ENCODE results near the gene GSN.

Gene GSN

DNA sequence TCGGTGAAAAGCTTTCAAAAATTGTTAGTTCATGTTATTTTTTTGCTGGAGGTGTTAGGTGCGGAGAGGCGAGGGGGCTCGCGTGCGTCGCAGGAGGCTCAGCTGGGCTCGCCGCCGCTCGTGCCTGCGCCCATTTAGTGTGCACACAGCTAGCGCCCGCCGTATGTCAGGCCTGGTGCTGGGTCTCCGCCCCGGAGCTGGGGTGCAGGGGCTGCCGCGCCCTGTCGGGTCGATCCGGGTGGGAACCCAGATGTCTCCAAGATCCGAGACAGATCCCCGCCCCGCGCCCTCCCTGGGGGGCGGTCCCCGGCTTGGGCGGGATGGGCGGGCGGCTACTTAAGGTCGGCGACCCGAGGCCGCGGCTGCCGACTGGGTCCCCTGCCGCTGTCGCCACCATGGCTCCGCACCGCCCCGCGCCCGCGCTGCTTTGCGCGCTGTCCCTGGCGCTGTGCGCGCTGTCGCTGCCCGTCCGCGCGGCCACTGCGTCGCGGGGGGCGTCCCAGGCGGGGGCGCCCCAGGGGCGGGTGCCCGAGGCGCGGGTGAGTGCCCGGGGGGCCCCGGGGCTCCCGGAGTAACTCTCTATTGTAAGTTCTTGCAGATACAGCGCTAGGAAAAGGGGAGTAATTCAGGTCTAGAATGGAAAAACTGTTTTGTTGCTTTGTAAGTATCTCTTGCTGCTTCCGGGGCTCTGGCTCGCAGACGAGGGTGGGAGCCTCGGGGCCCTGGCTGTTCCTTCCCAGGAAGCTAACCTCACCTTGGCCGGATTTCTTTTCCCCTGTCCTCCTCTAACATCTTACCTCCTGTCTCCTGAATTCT is 31.7 kb downstream of the GSN start:
- Mint-ChIP-seq H3K36me3 (no peaks in the 10 kb centered on the region), H3K4me3 (peak overlapping the region; percentile 67), H3K9me3 (no peaks in the 10 kb centered on the region), H3K27me3 (peaks cover 8% of the 10 kb centered on the region), H3K27ac (no peak overlapping the region), H3K4me1 (peaks cover 20% of the 10 kb centered on the region)

GRCh38 chr9:121300283-121301119 is 32.5 kb downstream of the GSN start:
- Mint-ChIP-seq H3K9me3 (no peaks in the 10 kb centered on the region), H3K27ac (no peak overlapping the region), H3K27me3 (peaks cover 8% of the 10 kb centered on the region), H3K4me3 (peak overlapping the region; percentile 67), H3K36me3 (no peaks in the 10 kb centered on the region), H3K4me1 (peaks cover 20% of the 10 kb centered on the region)

DNA sequence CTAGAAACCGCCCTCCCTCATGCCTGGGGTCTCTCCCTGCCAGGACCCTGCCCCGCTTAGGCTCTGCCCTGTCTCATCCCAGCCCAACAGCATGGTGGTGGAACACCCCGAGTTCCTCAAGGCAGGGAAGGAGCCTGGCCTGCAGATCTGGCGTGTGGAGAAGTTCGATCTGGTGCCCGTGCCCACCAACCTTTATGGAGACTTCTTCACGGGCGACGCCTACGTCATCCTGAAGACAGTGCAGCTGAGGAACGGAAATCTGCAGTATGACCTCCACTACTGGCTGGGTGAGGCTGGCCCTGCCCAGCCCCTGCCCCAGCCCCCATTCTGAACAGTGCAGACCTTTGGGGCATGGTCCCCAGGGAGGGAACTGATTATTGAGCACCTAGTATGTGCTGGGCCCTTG is 33.9 kb downstream of the GSN start:
- no peak overlapping the region for H3K27ac Mint-ChIP-seq
- H3K36me3 Mint-ChIP-seq: no peaks in the 10 kb centered on the region
- H3K4me3 Mint-ChIP-seq: no peak overlapping the region
- H3K4me1 Mint-ChIP-seq: peaks cover 20% of the 10 kb centered on the region
- no peaks in the 10 kb centered on the region for H3K9me3 Mint-ChIP-seq
- peaks cover 8% of the 10 kb centered on the region for H3K27me3 Mint-ChIP-seq

GRCh38 chr9:121302341-121302740 is 34.4 kb downstream of the GSN start:
- no peaks in the 10 kb centered on the region for H3K36me3 Mint-ChIP-seq
- no peaks in the 10 kb centered on the region for H3K9me3 Mint-ChIP-seq
- peaks cover 8% of the 10 kb centered on the region for H3K27me3 Mint-ChIP-seq
- no peak overlapping the region for H3K4me3 Mint-ChIP-seq
- H3K4me1 Mint-ChIP-seq: peaks cover 20% of the 10 kb centered on the region
- no peak overlapping the region for H3K27ac Mint-ChIP-seq

DNA sequence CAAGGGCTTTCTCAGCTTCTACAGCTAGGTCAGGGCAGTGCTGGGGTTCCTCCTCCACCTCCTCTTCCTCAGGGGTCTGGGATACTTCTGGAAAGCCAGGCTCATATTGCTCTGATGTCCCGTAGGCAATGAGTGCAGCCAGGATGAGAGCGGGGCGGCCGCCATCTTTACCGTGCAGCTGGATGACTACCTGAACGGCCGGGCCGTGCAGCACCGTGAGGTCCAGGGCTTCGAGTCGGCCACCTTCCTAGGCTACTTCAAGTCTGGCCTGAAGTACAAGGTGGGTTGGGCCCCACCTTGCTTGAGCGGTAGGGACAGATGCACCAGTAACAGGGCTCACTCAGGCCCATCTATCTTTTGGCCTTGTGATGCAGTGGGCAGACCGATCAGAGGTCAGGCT is 34.8 kb downstream of the GSN start:
- peaks cover 20% of the 10 kb centered on the region for H3K4me1 Mint-ChIP-seq
- no peak overlapping the region for H3K4me3 Mint-ChIP-seq
- no peak overlapping the region for H3K27ac Mint-ChIP-seq
- H3K27me3 Mint-ChIP-seq: peaks cover 8% of the 10 kb centered on the region
- H3K9me3 Mint-ChIP-seq: no peaks in the 10 kb centered on the region
- no peaks in the 10 kb centered on the region for H3K36me3 Mint-ChIP-seq

GRCh38 chr9:121303456-121304451 is 35.8 kb downstream of the GSN start:
- Mint-ChIP-seq H3K27ac (no peak overlapping the region), H3K9me3 (no peaks in the 10 kb centered on the region), H3K27me3 (peaks cover 6% of the 10 kb centered on the region), H3K4me3 (no peak overlapping the region), H3K4me1 (peaks cover 15% of the 10 kb centered on the region), H3K36me3 (no peaks in the 10 kb centered on the region)

- no peak overlapping the region for H3K27ac Mint-ChIP-seq
- peaks cover 9% of the 10 kb centered on the region for H3K4me1 Mint-ChIP-seq
- H3K4me3 Mint-ChIP-seq: no peak overlapping the region
- peaks cover 5% of the 10 kb centered on the region for H3K27me3 Mint-ChIP-seq
- no peaks in the 10 kb centered on the region for H3K9me3 Mint-ChIP-seq
- H3K36me3 Mint-ChIP-seq: no peaks in the 10 kb centered on the region
Observed at GRCh38 chr9:121304707-121305106, 36.7 kb downstream of the GSN start.

DNA sequence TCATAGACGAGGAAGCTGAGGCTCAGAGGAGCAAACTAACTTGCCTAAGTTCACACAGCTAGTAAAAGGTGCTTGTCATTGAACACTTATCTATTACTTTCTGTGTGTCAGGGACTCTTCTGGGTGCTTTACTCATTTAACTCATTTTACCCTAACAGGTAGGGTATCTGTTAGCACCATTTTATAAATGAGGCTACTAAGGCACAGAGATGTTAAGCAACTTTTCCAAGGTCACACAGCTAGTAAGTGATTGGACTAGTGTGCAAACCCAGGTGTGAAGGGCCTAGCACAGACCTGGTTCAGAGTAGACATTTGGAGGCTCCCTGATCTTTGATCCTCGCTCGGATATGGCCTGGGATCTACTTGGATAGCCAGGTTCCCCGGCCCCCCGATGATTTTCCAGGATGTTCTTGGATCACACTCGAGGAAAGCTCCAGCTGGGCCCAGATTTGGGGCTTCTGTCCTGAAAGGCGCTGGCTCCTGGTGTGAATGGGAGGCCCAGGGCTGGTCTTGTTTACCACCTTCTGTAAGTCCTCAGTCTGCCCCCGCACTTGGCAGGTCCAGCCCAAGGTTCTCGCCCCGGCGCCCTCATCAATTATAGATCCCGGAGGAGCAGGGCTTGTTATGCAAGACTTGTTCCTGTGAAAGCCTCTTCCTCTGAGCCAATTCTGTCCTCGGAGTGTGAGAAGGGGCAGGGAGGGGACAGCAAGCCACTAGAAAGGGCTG is 37.5 kb downstream of the GSN start:
- H3K9me3 Mint-ChIP-seq: no peaks in the 10 kb centered on the region
- no peaks in the 10 kb centered on the region for H3K36me3 Mint-ChIP-seq
- no peaks in the 10 kb centered on the region for H3K27me3 Mint-ChIP-seq
- no peak overlapping the region for H3K27ac Mint-ChIP-seq
- H3K4me1 Mint-ChIP-seq: peaks cover 3% of the 10 kb centered on the region
- no peak overlapping the region for H3K4me3 Mint-ChIP-seq

- Mint-ChIP-seq H3K27me3 (no peaks in the 10 kb centered on the region), H3K36me3 (no peaks in the 10 kb centered on the region), H3K4me1 (no peaks in the 10 kb centered on the region), H3K9me3 (no peaks in the 10 kb centered on the region), H3K4me3 (no peak overlapping the region), H3K27ac (no peak overlapping the region)
Observed at GRCh38 chr9:121307976-121308375, 40.0 kb downstream of the GSN start.

GRCh38 chr9:121308765-121309164 is 40.8 kb downstream of the GSN start:
- H3K27ac Mint-ChIP-seq: no peak overlapping the region
- H3K36me3 Mint-ChIP-seq: no peaks in the 10 kb centered on the region
- no peaks in the 10 kb centered on the region for H3K9me3 Mint-ChIP-seq
- H3K4me3 Mint-ChIP-seq: no peak overlapping the region
- no peaks in the 10 kb centered on the region for H3K27me3 Mint-ChIP-seq
- no peaks in the 10 kb centered on the region for H3K4me1 Mint-ChIP-seq

- Mint-ChIP-seq H3K36me3 (no peaks in the 10 kb centered on the region), H3K27me3 (no peaks in the 10 kb centered on the region), H3K4me3 (no peak overlapping the region)
Observed at GRCh38 chr9:121309171-121309570, 41.2 kb downstream of the GSN start.

DNA sequence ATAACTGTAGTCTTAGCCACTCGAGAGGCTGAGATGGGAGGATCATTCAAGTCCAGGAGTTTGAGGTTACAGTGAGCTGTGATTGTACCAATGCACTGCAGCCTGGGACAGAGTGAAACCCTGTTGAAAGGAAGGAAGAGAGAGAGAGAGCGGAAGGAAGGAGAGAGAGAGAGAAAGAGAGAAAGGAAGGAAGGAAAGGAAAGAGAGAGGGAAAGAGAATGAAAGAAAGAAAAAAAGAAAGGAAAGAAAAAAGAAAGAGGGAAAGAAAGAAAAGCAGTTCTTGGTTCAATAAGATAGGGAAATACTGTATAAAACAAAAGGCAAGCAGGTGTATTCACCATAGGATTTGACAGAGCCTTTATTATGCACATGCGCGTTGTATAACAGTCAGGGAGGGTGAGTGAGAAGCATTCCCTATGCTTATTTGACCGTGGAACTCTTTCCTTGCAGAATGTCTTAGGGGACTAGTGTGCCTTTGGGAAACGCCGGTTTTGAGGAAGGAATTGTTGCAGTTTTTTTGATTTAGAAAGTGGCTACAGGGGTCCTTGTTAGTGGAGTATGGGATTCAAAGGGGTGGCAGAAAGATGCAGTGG is 42.0 kb downstream of the GSN start:
- no peaks in the 10 kb centered on the region for H3K4me1 Mint-ChIP-seq
- no peaks in the 10 kb centered on the region for H3K27me3 Mint-ChIP-seq
- no peak overlapping the region for H3K4me3 Mint-ChIP-seq
- H3K36me3 Mint-ChIP-seq: no peaks in the 10 kb centered on the region
- H3K27ac Mint-ChIP-seq: no peak overlapping the region
- no peaks in the 10 kb centered on the region for H3K9me3 Mint-ChIP-seq

More at GRCh38 chr9:121309171-121309570, 41.2 kb downstream of the GSN start:
- H3K9me3 Mint-ChIP-seq: no peaks in the 10 kb centered on the region
- H3K4me1 Mint-ChIP-seq: no peaks in the 10 kb centered on the region
- H3K27ac Mint-ChIP-seq: no peak overlapping the region

- Mint-ChIP-seq H3K9me3 (no peaks in the 10 kb centered on the region), H3K27me3 (no peaks in the 10 kb centered on the region), H3K4me1 (no peaks in the 10 kb centered on the region), H3K27ac (no peak overlapping the region), H3K36me3 (no peaks in the 10 kb centered on the region), H3K4me3 (no peak overlapping the region)
Observed at GRCh38 chr9:121310571-121310970, 42.6 kb downstream of the GSN start.

DNA sequence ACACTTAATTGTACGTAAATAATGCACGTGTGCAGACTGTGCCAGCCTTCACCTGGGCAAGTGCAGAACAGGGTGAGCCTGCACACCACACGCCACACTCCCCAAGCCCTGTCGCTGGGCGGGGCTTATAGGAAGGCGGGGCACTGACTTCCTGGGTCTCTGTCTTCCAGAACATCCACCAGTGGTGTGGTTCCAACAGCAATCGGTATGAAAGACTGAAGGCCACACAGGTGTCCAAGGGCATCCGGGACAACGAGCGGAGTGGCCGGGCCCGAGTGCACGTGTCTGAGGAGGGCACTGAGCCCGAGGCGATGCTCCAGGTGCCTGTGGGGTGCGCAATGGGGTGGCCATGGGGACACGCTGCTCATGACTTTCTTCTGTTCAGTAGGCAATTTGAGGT is 44.2 kb downstream of the GSN start:
- H3K27ac Mint-ChIP-seq: no peak overlapping the region
- H3K4me3 Mint-ChIP-seq: no peak overlapping the region
- H3K9me3 Mint-ChIP-seq: no peaks in the 10 kb centered on the region
- H3K27me3 Mint-ChIP-seq: no peaks in the 10 kb centered on the region
- no peaks in the 10 kb centered on the region for H3K36me3 Mint-ChIP-seq
- no peaks in the 10 kb centered on the region for H3K4me1 Mint-ChIP-seq
